GM19438 (cell line): Measurements from ENCODE around the gene PHB1.

Experiments used
- ATAC-seq: cut with Tn5 transposase; IDR thresholded peaks from one replicate; pipeline ENCODE4 v1.9.1; 2021; ENCODE audit warnings: low read depth; ENCODE audit not compliant: unreplicated experiment

PHB1 gene

GRCh38 chr17:49357516-49357915 lies 57.2 kb downstream of the PHB1 start:
- no peak for ATAC-seq

- no peak for ATAC-seq
Measured at GRCh38 chr17:49356320-49356719, 58.4 kb downstream of the PHB1 start.
